Measurements from ENCODE around the gene FAM204A. TPM values are rescaled to one million over a fixed set of nuclear protein-coding genes. Genes with fewer than 3 reads are reported as not detected.

Gene FAM204A
- total and polyA plus RNA-seq, 8 donors: 39.7 to 86.6 (median 72.9) TPM

- intact Hi-C loops (cut with DNase I): no loop called here
- TF ChIP-seq CTCF (IDR thresholded peaks at IDR 0.05): no peak
These were observed 16.2 kb upstream of the FAM204A start for GRCh38 chr10:118358327-118358726.

GRCh38 chr10:118357841-118358240 is 15.7 kb upstream of the FAM204A start:
- H3K4me3 ChIP-seq: no peak overlapping the region
- no peaks in the 10 kb centered on the region for H3K36me3 ChIP-seq
- no peaks in the 10 kb centered on the region for H3K4me1 ChIP-seq
- H3K9me3 ChIP-seq: no peaks in the 10 kb centered on the region
- ATAC-seq (no peak), DNase-seq (no peak)
- no peak for TF ChIP-seq CTCF (IDR thresholded peaks at IDR 0.05)
- intact Hi-C loops (cut with DNase I): no loop called here
- H3K27me3 ChIP-seq: peaks cover 0 to 4% of the 10 kb centered on the region in 2 donors
- H3K27ac ChIP-seq: no peak overlapping the region

More at GRCh38 chr10:118358327-118358726, 16.2 kb upstream of the FAM204A start:
- no peaks in the 10 kb centered on the region for H3K4me1 ChIP-seq
- H3K27me3 ChIP-seq: no peaks in the 10 kb centered on the region
- DNase-seq (no peak), ATAC-seq (no peak)
- H3K27ac ChIP-seq: no peak overlapping the region
- H3K36me3 ChIP-seq: no peaks in the 10 kb centered on the region
- no peaks in the 10 kb centered on the region for H3K9me3 ChIP-seq
- H3K4me3 ChIP-seq: no peak overlapping the region

GRCh38 chr10:118356628-118357027 is 14.5 kb upstream of the FAM204A start:
- ATAC-seq (no peak), DNase-seq (no peak)
- intact Hi-C loops (cut with DNase I): no loop called here
- H3K4me3 ChIP-seq: no peak overlapping the region
- H3K4me1 ChIP-seq: no peaks in the 10 kb centered on the region
- no peak overlapping the region for H3K27ac ChIP-seq
- no peaks in the 10 kb centered on the region for H3K9me3 ChIP-seq
- TF ChIP-seq CTCF (IDR thresholded peaks at IDR 0.05): no peak
- peaks cover 0 to 16% of the 10 kb centered on the region in 2 donors for H3K27me3 ChIP-seq
- H3K36me3 ChIP-seq: no peaks in the 10 kb centered on the region

- DNase-seq (no peak), ATAC-seq (no peak)
- TF ChIP-seq CTCF (IDR thresholded peaks at IDR 0.05): no peak
- H3K9me3 ChIP-seq: no peaks in the 10 kb centered on the region
- peaks cover 0 to 24% of the 10 kb centered on the region in 2 donors for H3K27me3 ChIP-seq
- H3K4me3 ChIP-seq: no peak overlapping the region
- H3K36me3 ChIP-seq: no peaks in the 10 kb centered on the region
- intact Hi-C loops (cut with DNase I): no loop called here
- H3K4me1 ChIP-seq: no peaks in the 10 kb centered on the region
- H3K27ac ChIP-seq: no peak overlapping the region
These were observed 13.1 kb upstream of the FAM204A start for GRCh38 chr10:118355234-118355633.

GRCh38 chr10:118349235-118349634 is 7.1 kb upstream of the FAM204A start:
- H3K9me3 ChIP-seq: no peaks in the 10 kb centered on the region
- H3K4me3 ChIP-seq: no peak overlapping the region
- H3K4me1 ChIP-seq: no peaks in the 10 kb centered on the region
- ATAC-seq: no peak
- intact Hi-C loops (cut with DNase I): no loop called here
- no peak overlapping the region for H3K27ac ChIP-seq
- DNase-seq: no peak
- H3K36me3 ChIP-seq: no peaks in the 10 kb centered on the region
- peaks cover 0 to 27% of the 10 kb centered on the region in 2 donors for H3K27me3 ChIP-seq
- no peak for TF ChIP-seq CTCF (IDR thresholded peaks at IDR 0.05)
